Measurements from ENCODE around the gene BMP6.

The BMP6 gene

DNA sequence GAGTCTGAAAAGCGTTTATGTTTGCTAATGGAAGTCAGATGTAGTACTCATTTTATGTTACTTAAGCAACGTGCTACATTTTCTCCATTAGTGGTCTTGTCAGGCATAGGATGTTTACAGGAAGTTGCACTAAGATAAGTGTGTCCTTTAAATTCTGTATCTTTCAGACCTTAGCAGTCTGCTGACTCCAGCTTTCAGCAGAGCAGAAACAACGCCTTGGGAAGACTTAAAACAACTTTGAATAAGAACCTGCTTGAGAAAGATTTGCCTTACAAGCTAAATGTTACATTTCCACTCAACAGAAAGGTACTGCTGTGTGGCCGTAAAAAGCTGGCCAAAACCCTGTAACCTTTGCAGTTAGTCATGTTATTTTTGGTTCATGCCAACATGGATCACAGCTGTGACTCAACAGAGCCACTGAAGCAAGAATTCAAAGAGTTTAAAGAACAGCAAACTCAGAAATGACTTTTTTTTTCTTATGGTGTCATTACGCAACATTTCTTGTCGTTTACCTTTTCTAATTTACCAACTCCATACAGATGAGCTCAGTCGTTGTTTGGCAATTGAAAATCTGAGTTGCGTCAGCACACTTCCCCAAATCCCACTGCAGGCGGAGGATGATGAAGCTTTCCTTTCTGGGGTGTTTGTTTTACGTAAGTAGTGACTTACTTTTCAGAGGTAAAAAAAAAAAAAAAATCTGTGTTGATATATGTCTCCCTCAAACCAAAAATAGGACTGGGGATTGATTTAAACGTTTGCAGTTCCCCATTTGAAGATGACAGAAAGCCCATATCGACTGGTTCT lies 27.9 kb upstream of the BMP6 start:
- no peak overlapping the region for H3K27ac ChIP-seq
- TF ChIP-seq, protein P1, sequence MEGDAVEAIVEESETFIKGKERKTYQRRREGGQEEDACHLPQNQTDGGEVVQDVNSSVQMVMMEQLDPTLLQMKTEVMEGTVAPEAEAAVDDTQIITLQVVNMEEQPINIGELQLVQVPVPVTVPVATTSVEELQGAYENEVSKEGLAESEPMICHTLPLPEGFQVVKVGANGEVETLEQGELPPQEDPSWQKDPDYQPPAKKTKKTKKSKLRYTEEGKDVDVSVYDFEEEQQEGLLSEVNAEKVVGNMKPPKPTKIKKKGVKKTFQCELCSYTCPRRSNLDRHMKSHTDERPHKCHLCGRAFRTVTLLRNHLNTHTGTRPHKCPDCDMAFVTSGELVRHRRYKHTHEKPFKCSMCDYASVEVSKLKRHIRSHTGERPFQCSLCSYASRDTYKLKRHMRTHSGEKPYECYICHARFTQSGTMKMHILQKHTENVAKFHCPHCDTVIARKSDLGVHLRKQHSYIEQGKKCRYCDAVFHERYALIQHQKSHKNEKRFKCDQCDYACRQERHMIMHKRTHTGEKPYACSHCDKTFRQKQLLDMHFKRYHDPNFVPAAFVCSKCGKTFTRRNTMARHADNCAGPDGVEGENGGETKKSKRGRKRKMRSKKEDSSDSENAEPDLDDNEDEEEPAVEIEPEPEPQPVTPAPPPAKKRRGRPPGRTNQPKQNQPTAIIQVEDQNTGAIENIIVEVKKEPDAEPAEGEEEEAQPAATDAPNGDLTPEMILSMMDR (conservative IDR thresholded peaks at IDR 0.05) = no peak

DNA sequence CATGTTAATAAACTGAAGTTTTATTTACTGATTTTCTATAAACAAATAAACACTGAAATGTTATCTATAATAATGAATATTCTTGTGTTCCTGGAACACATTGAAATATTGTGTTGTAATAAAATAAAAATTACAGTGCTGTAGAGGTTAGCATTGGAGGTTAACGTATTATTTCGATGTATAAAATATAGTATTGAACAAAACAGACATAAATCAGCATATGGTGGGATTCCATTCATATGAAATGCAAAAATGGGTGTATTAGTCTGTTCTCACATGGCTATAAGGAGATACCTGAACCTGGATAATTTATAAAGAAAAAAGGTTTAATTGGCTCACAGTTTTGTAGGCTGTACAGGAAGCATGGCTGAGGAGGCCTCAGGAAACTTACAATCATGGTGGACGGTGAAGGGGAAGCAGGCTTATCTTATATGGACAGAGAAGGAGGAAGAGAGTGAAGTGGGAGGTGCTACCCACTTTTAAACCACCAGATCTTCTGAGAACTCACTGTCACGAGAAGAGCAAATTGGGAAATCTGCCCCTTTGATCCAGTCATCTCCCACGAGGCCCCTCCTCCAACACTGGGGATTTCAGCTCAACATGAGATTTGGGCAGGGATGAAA lies 24.6 kb upstream of the BMP6 start:
- TF ChIP-seq, protein P1 (conservative IDR thresholded peaks at IDR 0.05) = no peak
- H3K27ac ChIP-seq = no peak overlapping the region

DNA sequence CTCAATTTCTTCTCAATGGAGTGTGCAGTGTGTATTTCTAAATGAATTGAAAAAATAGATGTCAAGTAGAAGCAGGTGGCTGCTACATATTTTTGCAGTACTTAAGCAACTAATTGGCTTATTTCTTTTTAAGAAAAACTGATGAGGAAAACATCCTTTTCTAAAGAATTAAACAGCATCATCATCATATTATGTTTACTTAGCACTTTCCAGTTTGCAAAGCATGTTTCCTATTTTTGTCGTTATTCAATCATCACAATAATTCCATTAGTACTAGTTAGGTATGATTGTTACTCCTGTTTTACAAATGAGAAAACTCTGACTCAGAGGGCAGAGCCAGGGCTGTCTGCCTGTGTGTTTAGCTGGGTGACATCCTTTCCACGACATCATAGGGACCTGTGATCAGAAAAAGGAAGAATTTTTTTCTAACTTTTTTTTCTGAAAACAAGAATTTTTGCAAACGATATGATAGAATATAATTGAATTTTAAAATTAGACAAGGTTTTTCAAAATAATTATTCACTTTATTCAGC lies 22.7 kb upstream of the BMP6 start:
- TF ChIP-seq, protein P1 (conservative IDR thresholded peaks at IDR 0.05) = no peak
- no peak overlapping the region for H3K27ac ChIP-seq

DNA sequence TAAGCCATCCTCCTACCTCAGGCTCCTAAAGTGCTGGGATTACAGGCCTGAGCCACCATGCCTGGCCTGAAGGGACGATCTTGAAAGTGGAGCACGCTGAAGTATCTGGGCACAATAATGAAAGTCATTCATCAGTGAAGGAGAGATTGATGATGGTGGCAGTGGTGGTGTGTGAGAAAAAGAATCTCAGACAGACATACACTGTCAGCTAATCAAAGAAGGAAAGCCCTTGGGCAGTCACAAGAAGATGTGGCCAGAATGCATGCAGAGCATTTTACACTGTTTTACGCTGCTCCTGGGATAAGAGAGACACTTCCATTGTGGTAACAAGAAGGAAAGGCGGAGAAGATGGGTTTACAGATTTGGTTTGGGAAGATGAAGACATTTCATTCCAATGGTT lies 20.4 kb upstream of the BMP6 start:
- H3K27ac ChIP-seq = no peak overlapping the region
- TF ChIP-seq, protein P1 (conservative IDR thresholded peaks at IDR 0.05) = no peak

DNA sequence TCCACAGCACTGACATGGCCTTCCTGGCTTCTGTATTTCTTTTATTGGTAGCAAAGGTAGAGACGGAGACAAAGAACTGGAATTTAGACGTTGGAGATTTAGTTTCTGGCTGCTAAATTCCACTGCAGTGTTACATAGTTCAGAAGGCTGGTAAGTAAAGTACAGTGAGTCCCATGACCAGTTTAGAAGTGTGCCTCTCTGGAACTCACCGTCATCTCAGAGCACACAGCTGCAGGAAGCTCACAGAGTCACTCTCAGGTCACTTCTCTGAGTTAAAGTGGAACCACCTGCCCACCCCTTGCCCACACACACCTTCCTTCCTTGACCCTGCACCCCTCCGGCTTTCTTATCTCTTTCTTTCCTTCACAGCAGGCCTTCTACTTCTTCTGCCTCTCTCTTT lies 19.6 kb upstream of the BMP6 start:
- TF ChIP-seq, protein P1 (conservative IDR thresholded peaks at IDR 0.05) = no peak
- H3K27ac ChIP-seq = no peak overlapping the region

DNA sequence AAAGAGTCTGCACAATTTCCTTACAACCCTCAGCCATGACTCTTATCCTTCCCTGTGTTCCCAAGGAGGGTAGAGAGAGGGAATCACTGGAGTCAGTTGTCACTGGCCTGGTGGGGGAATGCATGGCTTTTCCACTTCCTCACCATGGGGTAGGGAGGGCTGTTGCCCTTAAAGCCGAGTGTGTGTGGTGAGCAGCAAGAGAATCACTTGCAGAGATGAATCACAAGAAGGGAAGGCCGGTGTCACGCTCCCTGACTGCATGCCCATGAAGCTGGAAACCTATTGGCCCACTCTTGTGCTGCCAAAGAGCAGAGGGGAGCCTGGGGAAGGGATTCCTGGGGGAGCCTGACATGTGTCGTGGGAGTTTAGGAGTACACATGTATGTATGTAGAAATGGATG lies 18.1 kb upstream of the BMP6 start:
- H3K27ac ChIP-seq = no peak overlapping the region
- TF ChIP-seq, protein P1 (conservative IDR thresholded peaks at IDR 0.05) = no peak

DNA sequence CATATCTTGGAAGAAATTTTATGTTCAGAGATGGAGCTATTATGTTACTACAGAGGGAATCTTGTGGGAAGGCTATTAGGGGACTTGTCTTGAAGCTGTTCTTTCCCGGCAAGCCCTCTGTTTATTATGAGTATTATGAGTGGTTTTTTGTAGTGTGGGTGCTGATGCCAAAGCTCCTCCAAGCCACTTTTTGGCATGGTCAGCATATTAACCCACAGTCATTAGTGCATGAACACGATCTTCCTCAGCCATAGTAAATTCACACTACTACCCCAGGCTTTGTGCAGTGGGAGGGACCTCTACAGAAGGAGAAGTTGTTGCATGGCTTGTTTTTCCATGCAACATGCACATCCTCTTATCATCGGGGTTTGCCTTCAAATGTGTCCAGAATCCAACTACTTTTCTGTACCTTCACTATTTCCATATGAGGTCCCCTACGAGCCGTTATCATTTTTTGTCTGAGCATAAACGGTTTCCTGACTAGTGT lies 6.5 kb upstream of the BMP6 start:
- no peak overlapping the region for H3K27ac ChIP-seq
- TF ChIP-seq, protein P1 (conservative IDR thresholded peaks at IDR 0.05) = no peak
